Stimulated activated CD8-positive, alpha-beta memory T cell treated with anti-CD3 and anti-CD28 coated beads, Interleukin-2, amount 100 ng/mL, for 48 hours (primary cell): ENCODE results near the gene KDM5C.
A peak's percentile ranks its signal among the peaks of the same experiment; 100 is the strongest.

ENCODE experiments used
- DNase-seq, 2 donors: peaks; one replicate each; pipeline ENCODE4 v3.0.0-alpha.2; 2020; ENCODE audit warnings: low read depth in 2 of 2

The KDM5C gene

DNA sequence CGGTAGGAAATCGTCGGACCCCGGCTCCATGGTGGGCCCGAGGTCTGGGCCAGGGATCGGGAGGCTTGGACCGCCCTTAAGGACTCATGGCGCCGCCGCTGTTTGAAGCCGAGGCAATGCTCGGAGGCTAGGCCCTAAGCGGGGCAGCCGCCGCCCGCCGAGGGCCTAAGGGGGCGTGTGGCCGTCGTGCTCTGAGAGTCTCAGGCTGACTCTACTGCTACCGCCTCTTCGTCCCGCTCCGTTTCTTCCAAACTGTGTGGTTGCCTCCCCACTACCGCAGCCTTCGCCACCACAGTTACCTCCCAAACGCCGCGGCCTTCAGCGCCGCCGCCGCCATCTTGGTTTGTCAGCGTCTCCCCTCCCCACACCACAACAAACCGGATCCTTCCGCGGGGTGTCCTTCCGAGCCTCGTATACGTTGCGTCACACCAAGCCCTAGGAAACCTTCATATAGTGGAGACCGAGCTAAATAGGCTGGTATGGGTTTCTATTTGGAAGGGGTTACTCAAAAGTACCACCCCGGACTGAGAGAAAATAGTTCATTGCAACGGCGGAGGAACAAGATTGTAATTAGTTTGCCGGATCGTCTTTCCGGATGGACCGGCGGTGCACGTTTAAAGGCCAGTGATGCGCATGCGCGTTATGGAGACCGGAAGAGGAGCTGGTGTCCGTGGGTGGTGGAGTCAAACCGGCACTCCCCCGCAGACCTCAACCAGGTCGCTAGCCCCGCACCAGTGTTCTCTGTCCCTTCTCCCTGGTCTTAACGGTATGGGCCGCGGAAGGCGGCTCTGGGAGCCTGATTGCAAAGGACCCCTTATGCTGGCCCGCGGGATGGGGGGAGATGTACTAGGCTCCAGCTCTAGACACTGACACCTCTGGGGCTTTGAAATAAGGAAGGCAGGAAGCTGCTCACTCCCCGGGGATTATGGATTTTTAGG, at the start of gene KDM5C:
TSS of gene KDM5C (minus strand) at position 348 of the 938 bp plus-strand sequence. CDS start at position 30, 318 bp downstream.
- peak; percentile 80 to 87 for DNase-seq

DNA sequence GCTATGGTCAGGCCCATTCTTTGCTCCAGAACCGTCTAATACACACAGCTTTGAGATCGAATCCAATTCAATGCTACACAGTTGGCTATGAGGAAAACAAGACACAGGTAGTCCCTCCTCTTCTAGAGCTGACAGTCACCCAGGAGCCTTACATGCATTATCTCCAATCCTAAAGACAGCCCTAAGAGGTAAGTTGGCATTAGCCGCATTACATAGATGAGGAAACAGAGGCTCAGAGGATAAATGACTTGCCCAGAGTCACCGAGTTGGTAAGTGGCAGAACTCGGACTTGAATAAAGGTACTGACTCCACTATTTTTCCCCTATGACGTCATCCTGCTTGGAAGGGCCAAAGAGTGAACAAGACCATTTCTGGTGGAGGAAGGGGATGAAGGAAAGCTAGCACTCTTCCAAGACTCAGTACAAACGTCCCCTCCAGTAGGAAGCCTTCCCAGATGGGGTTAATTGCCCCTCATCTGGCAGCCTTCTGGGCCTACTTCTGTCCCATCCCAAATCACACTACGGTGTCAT, 47.9 kb upstream of the KDM5C start:
- no peak for DNase-seq

DNA sequence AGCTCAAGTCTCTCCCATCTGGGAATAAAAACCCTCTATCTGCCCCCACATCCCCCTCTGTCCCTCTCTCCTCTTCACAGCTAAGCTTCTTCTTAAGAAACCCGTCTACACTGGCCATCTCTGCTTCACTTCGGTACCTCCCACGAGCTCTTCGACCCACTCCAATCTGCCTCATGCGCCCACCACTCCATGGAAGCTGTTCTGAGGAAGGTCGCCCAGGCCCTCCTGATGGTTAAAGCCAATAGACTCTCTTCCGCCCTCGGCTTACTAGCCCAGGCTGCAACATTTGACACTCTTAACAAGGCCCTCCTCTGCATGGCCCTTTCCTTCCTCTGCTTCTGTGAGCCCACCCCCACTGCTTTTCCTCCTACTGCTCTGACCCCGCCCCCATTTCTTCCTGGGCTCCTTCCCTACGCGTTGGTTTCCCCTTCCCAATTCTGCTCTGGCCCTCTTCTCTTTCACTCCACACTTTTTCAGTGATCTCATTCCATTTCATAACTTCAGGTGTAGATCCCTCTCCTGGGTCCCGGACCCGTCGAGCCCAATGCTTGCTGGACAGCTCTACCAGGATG, 44.6 kb upstream of the KDM5C start:
- no peak for DNase-seq

DNA sequence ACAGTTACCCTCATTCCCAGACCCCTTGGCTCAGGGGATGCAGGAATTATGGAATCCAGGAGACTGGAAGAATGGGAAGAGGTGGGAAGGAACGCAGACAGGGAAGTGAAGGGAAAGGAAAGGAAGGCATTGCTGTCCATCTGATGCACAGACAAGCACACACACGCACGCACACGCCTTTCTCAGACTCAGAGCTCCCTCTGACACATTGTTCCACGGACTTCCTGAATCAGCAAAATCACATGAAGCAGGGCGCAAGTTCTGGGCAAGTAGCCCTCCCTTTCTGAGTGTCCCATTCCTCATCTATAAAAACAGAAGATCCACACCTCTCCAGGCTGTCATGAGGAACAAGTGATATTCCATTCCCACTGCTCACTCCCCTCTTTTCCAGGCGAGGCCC, 43.2 kb upstream of the KDM5C start:
- no peak for DNase-seq

DNA sequence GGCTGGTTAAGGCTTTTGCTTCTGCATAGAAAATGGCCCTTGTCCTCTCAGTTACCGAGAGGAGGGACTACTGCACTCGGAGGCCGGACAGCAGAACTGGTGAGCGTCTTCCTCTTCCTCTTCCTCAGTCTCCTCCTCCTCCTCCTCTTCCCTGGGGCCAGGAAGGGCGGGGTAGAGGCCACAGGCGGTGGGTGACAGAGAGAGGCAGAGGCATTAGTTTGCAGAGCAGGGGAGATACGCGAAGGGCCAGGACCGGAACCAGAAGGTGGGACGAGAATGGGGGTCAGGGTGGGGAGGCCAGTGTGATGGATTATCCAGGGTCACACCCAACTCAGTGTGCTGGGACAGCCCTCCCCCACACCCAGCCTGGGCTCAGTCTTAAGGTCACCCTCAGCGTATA, 41.9 kb upstream of the KDM5C start:
- no peak for DNase-seq

DNA sequence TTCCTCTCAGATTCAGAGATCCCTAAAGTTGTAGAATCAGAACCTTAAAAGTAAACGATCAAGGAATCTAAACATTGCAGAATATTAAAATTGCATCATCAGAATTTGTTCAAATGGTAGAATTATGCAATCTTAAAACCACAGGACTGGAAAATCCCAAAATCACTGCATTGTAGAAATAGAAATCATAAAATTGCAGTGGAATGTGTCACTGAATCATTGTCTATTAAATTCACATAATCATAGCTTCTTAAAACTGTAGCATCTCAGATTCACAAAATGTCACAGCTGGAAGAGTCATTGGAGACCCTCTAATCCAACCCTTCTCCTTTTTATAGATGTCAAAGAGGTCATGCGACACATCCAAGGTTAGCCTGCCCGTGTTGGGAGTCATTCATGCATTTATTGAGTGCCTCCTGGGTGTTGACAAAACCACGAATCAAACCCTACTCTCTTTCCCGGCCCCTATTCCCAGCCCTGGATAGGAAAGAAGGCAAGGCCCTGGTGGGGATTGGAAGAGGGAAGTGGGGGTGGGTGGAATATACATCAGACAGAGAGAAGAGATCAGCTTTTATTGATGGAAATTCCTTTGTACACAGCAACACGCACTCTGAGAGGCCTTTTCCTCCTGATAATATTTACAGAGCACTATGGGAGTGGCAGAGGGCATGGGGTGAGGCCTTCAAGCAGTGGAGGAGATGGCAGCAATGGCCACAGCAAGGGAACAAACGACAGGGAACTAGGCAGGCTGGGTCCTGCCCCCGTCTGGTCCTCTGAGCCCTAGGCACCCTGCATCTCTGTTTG, 41.0 kb upstream of the KDM5C start:
- DNase-seq = no peak

DNA sequence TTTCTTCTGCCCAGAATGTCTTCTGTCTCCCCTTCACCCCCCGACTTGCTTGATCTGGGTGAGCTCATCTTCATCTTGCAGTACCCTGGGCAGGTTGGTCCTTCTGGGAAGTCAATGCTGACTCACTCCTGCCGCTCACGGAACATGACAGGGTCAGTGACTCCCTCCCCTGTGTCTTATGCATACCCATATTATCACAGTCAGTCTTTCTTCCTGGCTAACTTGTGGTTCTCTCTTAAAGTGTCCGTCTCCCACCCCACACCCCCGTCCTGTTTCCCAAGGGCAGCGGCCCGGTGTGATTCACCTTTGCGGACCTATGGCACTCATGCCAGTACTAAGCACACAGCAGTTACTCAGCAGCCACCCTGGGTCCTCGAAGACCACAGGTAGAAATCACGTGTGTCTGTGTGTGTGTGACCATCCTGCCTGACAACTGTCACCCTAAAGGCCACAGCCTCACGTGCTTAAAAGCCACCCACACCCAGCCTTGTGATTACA, 38.6 kb upstream of the KDM5C start:
- DNase-seq = peak; percentile 42 to 54

DNA sequence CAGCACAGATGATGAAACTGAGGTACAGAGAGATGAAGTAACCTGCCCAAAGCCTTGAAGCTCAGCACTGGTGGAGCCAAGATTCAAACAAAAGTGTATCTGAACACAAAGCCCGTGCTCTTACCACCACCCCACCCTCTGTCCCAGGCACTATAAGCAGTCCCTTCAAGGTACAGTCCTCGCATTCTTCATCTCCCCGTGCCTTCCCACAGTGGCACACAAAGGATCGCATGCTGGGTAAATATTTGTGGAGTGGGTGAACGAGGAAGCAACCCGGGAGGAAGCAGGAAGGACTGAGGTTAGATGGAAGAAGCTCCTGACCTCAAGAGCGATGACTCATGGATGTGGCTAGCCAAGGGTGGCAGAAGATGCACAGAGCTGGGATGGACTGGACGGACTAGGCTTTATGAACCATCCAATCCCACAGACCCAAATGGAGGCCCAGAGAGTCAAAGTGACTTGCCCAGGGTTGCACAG, 37.9 kb upstream of the KDM5C start:
- DNase-seq = no peak

DNA sequence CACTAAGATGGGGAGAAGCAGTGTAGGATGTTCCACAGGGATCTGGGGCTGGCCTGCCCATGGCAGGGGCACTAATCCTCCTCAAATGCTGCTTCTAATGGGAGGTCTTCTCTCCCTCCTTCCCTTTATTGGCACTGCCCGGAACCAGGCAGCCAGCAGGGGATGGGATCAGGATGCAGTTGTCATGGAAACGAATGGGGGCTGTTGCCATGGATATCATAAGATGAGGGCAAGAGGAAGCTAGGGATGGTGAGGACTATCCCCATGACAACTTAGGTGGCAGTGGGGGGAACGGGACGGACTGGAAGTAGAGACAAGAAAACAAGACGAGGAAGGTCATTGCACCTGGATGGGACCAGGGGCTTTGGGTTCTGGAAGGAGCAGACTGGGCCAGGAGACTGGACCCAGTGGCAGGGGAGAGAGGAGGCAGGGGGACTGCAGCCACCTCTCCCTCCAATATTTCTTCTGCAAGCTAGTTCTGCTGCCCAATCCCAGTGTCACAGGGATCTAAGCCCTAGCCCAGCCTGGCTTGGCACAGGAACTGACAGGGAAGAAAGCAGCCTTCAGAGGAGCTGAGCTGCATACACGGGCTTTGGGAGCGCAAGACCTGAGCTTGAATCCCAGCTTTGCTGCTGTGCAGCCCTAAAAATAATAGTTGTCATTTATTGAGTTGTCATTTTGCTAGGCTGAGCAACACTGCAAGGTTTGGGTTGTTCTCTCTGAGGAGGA, 37.3 kb upstream of the KDM5C start:
- DNase-seq = no peak

DNA sequence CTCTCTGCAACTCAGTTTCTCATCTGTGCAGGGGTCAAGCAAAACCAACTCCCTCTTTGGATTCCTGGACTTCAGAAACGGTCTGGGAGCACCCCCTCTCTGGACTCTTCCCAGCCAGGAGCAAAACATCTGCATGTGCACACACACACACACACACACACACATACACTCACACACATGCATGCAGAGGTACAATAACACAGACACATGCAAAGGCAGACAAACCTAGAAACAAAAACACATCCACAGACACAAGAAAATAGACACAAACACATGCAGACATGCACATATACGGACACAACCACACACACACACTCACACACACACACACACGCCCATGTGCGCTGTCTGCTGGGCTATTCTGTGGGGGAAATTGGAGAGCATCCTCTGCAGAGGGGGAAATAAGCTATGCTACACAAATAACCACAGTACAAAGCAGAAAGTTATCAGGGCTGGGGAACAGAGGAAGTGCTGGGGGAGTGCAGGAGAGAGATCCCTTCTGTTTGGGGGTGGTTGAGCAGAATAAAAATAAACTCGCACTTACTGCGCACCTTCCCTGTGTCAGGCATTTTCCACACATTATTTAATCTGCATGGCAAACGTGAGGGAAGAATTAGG, 36.5 kb upstream of the KDM5C start:
- DNase-seq = no peak

DNA sequence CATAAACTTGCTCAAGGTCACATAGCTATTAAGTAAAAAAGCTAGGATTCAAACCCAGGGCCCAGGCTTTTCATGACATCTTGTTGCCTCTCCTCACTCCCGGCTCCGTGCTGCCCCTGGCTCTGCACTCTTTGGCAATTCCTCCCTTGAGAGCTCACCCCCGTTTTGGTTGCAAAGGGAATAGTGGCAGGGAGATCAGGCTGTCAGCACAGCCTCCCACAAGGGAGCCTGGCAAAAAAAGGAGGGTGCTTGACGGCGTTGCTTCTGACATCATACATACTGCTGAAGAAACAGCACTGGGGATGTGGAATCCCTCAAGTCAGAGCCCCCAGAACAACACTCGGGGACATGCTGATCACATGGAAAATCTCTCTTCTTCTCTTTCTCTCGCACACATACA, 35.8 kb upstream of the KDM5C start:
- no peak for DNase-seq

DNA sequence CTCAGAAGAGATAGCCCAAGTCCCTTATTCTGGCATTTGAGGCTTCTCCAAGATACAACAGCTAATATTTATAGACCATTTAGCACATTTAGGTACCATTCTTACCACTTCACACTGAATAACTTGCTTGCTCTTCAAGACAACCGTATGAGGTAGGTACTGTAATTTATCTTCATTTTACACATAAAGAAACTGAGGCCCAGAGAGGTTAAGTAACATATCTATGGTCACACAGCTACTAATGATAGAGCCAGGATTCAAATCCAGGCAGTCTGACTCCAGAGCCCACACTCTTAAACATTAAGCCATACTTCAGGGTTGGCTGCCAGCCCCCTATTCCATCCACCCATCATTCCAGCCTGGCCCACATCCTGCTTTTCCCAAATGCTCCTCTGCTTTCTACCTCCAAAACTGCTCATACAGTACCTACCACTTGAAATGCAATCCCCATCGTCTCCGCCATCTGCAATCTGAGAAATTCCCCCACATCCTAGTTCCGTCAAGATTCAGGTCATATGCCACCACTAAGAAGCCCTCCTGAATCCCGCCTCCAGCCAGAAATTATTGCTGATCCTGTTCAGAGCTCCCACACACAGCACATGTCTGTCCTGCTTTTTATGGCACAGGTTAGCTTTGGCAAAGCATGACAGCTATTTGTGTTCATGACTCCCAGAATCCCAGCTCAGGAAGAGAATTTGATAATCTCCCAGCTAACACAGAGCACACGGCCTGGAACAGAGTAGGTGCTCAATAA, 32.8 kb upstream of the KDM5C start:
- DNase-seq = no peak

DNA sequence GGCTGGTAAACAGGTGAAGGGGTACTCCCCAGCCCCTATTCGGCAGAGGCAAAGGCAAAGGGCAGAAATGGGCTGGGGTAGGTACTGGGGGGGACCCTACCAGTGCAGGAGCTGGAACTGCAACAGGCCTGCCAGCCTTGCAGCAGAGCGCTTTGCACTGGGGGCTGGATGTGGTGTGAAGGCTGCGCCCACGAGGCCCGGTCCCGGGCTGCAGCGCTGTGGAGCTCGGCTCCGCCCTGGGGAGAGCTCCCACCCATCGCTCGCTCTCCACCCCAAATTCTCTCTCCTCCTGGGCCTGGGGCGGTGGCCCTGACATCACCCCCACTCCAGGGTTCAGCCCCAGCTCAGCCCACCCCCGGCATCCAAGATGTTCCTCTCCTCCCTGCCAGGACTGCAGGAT, 32.2 kb upstream of the KDM5C start:
- no peak for DNase-seq

DNA sequence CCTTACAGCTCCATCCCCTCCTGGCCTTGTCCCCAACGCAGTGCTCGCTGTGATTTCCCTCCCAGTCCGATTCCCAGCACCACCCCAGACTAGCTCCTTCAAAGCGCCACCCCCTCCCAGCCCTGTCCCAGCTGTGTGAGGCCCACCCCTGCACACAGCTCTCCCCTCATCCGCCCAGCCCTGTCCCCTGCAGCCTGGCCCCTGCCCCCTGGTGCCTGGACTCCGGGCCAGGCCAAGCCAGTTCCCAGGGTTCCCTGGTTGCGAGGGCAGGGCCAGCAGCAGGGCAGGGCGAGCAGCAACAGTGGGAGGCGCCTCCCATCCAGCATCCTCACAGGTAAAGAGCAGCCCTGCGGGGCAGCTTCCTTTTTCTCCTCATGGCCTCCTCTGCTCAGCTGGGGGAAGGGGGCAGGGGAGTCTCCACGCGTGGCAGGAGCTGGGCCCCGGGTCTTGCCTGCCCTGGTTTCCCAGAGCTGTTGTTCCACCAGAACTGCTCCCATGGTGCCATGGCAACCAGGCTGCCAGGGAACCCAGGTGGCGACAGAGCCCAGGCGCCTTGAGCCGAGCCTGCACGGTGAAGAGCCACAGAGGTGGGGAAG, 31.5 kb upstream of the KDM5C start:
- no peak for DNase-seq

DNA sequence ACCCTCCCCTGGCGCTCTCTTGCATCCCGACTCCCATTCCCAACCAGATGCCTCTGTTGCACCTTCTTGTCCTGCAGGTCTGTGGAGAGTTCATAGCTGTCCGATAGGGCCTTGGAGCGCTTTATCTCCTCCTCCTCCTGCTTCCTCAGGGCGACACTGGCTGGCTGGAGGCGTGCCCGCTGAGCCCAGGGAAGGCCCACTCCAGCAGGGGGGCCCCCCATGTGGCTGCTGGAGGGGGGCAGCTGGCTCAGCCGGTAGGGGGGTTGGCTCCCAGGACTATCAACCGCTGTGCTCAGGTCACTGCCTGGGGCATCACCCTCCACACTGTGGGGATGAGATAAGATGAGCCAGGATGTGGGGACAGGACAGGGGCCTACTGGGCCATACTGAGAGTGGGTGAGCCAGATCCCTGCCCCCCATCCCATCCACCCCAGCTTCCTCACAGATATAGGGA, 30.8 kb upstream of the KDM5C start:
- no peak for DNase-seq

DNA sequence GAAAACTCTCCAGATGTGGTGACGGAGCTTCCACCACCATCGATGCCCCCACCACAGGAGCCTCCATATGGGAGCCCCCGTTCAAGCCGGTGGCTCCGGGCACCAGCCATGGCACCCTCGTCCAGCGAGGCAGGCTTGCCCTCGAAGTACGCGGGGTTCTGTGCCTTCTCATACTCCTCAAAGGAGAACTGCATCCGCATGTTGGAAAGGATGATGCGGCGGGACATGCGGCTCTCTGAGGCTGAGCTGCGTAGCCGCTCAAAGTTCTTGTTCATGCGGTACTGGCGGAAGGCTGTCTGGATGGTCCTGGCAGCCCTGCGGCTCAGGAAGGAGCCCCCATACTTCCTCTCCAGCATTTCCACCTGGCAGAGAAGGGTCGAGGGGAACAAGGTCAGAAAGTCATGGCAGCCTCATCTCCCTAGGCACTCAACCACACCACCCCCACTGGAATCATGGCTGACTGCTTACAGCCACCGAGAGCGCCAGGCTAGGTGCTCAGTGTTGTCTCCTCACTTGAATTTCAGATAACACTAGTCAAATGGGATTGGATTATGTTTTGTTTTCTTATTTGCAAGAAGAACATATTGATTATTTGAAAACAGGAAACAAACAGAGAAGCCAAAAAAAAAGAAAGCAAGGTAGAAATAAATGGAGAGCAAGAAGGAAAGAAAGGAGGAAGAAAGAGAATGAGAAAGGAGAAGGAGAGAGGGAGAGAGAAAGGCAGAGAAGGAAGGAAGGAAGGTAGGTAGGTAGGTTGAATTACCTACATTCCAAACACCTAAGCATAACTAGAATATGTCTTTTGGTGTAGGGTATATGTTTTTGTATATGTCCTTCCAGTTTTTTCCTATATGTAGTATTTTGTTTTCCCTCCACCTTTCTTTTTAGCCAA, 29.8 kb upstream of the KDM5C start:
- no peak for DNase-seq

DNA sequence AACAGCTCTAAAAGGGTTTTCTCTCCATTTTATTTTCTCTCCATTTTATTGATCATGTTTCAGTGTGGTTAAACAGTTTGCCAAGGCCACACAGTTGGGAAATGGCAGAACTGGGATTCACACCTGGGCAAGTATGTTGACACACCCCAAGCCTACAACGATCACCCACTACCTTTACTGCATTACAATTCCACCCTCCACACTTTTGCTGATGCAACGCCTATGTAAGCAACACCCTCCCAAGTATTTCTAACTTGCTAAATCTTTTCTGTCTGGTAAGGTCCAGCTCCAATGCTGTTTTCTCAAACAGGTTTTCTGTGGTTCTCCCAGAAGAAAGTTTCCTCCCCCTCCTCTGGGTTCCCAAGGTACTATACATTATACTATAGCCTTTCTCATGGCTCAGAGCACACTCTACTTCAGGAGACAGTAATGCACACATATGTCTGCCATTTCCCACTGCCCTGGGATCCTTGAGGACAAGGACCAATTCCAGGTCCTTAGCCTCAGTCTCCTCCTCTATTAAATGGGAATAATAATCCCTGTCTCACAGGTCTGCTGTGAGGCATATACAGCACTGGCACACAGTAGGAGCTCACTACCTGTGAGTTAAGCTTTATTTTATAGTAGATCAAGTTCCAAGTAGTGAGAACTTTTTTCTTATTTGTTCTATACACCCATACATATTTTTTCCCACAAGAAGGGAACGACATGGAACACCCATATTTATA, 28.4 kb upstream of the KDM5C start:
- no peak for DNase-seq

DNA sequence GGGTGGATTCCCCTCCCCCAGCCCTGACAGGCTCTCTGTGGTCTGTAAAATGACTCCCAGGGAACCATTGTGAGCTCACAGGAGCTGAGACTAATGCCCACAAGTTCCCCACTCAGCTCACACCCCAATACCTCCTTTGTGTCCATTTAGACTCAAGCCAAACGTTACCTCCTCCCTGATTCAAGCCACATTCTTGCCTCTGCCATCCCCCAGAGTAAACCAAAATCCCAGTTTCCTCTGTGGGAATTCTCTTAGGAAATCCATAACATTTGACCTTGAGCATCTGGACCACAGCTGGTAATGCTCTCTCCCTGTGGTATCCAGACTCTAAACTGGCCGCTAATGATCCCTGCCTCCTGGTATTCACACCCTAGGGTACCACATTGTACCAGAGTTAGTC, 26.3 kb upstream of the KDM5C start:
- no peak for DNase-seq
